ENCODE measurements around the gene PON3.

Gene PON3

DNA sequence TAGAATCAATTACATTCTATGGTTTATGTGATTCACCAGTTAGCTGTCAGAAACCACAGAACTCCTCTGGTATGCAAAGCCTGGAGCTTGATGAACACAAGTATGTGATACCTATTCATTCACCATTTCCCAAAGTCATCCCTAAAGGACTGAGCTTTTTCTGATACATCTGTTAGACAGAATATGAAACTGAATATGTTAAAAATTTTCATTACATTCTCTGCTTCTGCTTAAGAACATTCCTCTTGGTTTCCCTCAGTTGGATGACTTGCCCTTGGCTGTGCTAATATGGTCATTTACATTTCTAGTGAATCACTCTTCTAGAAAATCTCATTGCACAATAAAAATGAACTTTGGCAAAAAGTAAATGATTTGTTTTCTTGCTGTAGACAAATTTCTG is 61.1 kb downstream of the PON3 start:
- no peak overlapping the region for H3K9ac ChIP-seq (ENCODE audit: low read length)
- no peak overlapping the region for H3K4me3 ChIP-seq (ENCODE audit: low read length)
- H3K27me3 ChIP-seq (ENCODE audit: control insufficient read depth, insufficient read depth, low read length): no peaks in the 10 kb centered on the region
- no peak overlapping the region for H3K27ac ChIP-seq (ENCODE audit: low read length)
- no peaks in the 10 kb centered on the region for H3K9me3 ChIP-seq (ENCODE audit: control insufficient read depth, low read depth, low read length)
- no peaks in the 10 kb centered on the region for H3K36me3 ChIP-seq (ENCODE audit: control insufficient read depth, low read depth, low read length)
- no peaks in the 10 kb centered on the region for H3K4me1 ChIP-seq (ENCODE audit: control insufficient read depth, low read depth, low read length)

DNA sequence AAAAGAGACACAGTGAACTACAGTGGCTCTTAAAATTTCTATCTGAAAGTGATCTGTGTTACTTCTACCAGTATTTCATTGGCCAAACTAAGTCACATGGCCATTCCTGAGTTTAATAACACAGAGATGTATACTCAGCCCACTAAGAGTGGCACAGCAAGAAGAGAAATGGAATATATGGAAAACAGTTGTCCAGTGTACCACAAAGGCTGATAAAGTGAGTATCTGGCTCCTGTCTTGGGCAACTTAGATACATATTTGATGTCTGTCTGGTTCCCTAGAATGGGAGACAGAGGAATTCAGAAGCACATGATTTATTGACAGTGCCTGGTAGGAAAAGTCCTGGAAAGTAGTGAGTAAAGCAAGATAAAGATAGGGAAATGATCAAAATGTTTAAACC is 61.7 kb downstream of the PON3 start:
- no peak overlapping the region for H3K27ac ChIP-seq (ENCODE audit: low read length)

DNA sequence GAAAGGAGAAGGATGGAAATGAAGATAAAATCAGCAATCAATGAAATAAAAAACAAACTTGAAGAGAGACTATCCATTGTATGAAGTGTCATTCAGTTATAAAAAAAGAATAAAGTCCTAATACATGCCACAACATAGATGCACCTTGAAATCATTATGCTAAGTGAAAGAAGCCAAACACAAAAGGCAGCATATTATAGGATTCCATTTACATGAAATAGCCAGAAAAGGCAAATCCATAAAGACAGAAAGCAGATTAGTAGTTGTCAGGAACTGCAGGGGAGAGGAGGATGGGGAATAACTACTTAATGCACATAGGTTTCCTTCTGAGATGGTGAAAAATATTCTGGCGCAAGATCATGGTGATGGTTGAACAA is 65.2 kb downstream of the PON3 start:
- H3K9ac ChIP-seq (ENCODE audit: low read length): no peak overlapping the region
- no peak overlapping the region for H3K4me3 ChIP-seq (ENCODE audit: low read length)
- no peaks in the 10 kb centered on the region for H3K36me3 ChIP-seq (ENCODE audit: control insufficient read depth, low read depth, low read length)
- no peaks in the 10 kb centered on the region for H3K4me1 ChIP-seq (ENCODE audit: control insufficient read depth, low read depth, low read length)
- H3K9me3 ChIP-seq (ENCODE audit: control insufficient read depth, low read depth, low read length): no peaks in the 10 kb centered on the region
- no peak overlapping the region for H3K27ac ChIP-seq (ENCODE audit: low read length)
- H3K27me3 ChIP-seq (ENCODE audit: control insufficient read depth, insufficient read depth, low read length): no peaks in the 10 kb centered on the region

More for the DNA sequence above, 61.7 kb downstream of the PON3 start:
- H3K27me3 ChIP-seq (ENCODE audit: control insufficient read depth, insufficient read depth, low read length): no peaks in the 10 kb centered on the region
- H3K4me3 ChIP-seq (ENCODE audit: low read length): no peak overlapping the region
- H3K9me3 ChIP-seq (ENCODE audit: control insufficient read depth, low read depth, low read length): no peaks in the 10 kb centered on the region
- no peaks in the 10 kb centered on the region for H3K36me3 ChIP-seq (ENCODE audit: control insufficient read depth, low read depth, low read length)
- no peak overlapping the region for H3K9ac ChIP-seq (ENCODE audit: low read length)
- H3K4me1 ChIP-seq (ENCODE audit: control insufficient read depth, low read depth, low read length): no peaks in the 10 kb centered on the region

DNA sequence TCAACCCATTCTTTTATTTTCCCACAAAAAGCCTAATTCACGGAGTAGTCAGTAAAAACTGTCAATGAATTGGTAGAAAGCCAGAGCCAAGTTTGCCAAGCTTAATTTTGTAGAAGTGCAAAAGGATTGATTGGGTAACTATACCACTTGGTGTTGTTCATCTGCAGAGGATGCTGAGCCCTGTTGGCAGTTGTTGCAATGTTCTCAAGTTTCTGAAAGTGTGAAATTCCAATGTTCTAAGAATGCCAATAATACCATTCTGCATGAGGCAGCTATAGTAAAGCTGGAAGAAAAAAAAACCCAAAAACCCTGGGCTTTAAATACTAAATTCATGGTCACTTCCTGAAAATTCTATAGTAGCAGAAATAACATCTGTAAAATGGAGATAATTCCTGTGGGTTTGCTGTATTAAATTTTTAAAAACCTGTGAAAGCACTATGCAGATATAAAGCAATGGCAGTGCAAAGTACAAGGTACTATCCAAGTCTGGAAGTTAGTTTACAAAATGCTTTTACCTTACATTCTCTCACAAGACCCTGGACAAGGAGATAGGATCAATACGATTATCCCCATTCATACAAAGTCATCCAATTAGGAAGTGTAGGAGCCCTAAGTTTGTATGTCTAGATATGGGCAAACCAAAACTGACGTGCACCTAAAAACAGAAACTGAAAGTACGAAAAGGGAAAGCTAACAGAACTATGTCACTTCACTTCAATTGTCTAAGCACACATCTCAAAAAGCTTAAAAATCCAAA is 65.8 kb downstream of the PON3 start:
- no peaks in the 10 kb centered on the region for H3K36me3 ChIP-seq (ENCODE audit: control insufficient read depth, low read depth, low read length)
- no peaks in the 10 kb centered on the region for H3K9me3 ChIP-seq (ENCODE audit: control insufficient read depth, low read depth, low read length)
- H3K27ac ChIP-seq (ENCODE audit: low read length): no peak overlapping the region
- H3K4me3 ChIP-seq (ENCODE audit: low read length): no peak overlapping the region
- H3K27me3 ChIP-seq (ENCODE audit: control insufficient read depth, insufficient read depth, low read length): no peaks in the 10 kb centered on the region
- H3K4me1 ChIP-seq (ENCODE audit: control insufficient read depth, low read depth, low read length): no peaks in the 10 kb centered on the region
- no peak overlapping the region for H3K9ac ChIP-seq (ENCODE audit: low read length)

DNA sequence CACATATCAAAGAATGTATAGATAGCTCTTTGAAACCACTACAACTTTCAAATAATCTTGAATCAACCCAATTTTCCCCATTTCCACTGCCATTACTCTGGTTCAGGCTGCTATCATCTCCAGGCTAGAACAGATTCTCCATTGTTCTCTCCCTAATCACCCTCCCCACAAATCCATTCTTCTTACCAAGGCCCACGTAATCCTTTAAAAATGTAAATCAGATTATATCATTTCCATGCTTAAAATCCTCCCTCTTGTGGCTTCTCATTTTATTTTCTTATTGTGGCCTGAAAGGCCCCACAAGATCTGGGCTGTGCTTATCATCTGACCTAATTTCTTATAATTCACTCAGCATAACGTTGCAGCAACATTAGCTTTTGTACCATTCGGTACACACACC is 68.8 kb downstream of the PON3 start:
- Histone ChIP-seq H3K4me1 (ENCODE audit: control insufficient read depth, low read depth, low read length) (no peaks in the 10 kb centered on the region), H3K27me3 (ENCODE audit: control insufficient read depth, insufficient read depth, low read length) (no peaks in the 10 kb centered on the region), H3K27ac (ENCODE audit: low read length) (no peak overlapping the region), H3K36me3 (ENCODE audit: control insufficient read depth, low read depth, low read length) (no peaks in the 10 kb centered on the region), H3K9me3 (ENCODE audit: control insufficient read depth, low read depth, low read length) (no peaks in the 10 kb centered on the region), H3K9ac (ENCODE audit: low read length) (no peak overlapping the region), H3K4me3 (ENCODE audit: low read length) (no peak overlapping the region)

DNA sequence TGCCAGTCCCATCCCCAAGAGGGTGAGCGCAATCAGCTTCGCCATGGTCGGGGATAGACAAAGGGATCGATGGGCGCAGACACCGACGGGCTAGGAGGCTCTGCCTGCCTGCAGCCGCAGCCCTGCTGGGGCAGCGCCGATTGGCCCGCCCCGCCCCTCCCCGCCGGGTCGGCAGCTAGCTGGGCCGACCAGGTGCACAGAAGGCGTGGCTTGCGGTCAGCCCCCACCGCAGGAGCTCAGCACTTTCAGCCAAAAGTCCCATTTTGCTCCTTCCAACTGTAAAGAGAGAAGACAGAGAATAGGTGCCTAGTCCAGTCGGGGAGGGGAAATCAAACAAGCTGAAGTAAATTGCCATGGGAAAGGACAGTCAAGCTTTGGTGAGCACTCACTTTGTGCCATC is 71.7 kb downstream of the PON3 start, which contains the start of gene PON1:
TSS of gene PON1 (minus strand) at position 102 of the 400 bp plus-strand sequence. CDS start at position 45, 57 bp downstream.
- H3K9me3 ChIP-seq (ENCODE audit: control insufficient read depth, low read depth, low read length): no peaks in the 10 kb centered on the region
- no peak within 1 kb of the TSS for H3K27ac ChIP-seq (ENCODE audit: low read length)
- H3K4me3 ChIP-seq (ENCODE audit: low read length): no peak within 1 kb of the TSS
- H3K4me1 ChIP-seq (ENCODE audit: control insufficient read depth, low read depth, low read length): no peaks in the 10 kb centered on the region
- no peaks in the 10 kb centered on the region for H3K27me3 ChIP-seq (ENCODE audit: control insufficient read depth, insufficient read depth, low read length)
- no peaks in the 10 kb centered on the region for H3K36me3 ChIP-seq (ENCODE audit: control insufficient read depth, low read depth, low read length)
- no peak within 1 kb of the TSS for H3K9ac ChIP-seq (ENCODE audit: low read length)

DNA sequence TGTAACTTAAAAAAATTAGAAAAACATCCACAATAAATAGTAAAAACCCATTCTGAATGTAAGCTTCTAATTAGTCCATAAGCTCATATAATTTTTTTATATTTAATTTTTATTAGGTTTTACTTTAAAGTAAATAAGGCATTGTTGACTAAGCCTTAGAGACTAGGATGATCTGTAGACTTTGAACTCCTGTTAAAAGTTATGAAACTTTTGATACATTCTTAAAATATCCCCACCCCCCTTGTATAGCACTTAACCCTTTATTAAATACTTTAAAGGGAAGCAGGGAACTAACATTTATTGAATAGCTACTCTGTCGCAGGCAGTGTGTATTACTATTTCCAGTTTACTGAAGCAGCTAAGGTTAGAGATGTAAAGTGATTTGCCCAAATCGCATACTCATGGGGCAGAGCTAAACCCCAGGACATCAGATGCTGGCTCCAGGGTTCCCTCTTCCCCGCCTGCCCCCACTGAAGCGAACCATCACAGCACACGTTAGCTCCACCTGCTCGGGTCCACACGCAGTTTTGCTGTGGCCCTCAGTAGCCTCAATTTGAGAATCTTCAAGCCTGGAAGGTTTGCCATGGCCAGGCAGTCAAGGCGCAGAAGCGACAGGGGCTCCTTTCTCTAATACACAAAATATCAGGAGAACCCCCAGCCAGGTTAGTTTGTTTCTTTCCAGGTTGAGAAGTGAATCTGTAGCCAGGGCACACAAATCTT is 72.6 kb downstream of the PON3 start:
- no peak overlapping the region for H3K9ac ChIP-seq (ENCODE audit: low read length)
- H3K27me3 ChIP-seq (ENCODE audit: control insufficient read depth, insufficient read depth, low read length): no peaks in the 10 kb centered on the region
- no peaks in the 10 kb centered on the region for H3K4me1 ChIP-seq (ENCODE audit: control insufficient read depth, low read depth, low read length)
- no peaks in the 10 kb centered on the region for H3K36me3 ChIP-seq (ENCODE audit: control insufficient read depth, low read depth, low read length)
- H3K27ac ChIP-seq (ENCODE audit: low read length): no peak overlapping the region
- H3K9me3 ChIP-seq (ENCODE audit: control insufficient read depth, low read depth, low read length): no peaks in the 10 kb centered on the region
- no peak overlapping the region for H3K4me3 ChIP-seq (ENCODE audit: low read length)

DNA sequence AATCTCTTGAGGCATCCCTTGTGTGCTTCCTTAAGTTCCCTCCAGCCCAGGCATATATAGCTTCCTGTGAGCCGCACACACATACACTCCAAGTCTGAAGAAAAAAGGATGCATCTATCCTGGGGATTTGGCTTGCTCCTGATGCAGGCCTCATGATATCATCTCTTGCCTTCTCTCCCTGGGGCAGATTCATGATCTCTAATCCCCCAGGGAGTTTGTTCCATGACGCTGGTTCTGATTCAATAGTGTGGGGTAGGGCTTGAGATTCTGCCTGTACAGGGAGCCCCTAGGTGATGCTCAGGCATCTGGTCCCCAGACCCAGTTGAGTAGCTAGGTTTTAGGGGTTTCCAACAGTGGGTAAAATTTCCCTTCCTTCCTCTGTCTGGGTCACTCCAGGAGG is 73.3 kb downstream of the PON3 start:
- Histone ChIP-seq H3K27ac (ENCODE audit: low read length) (no peak overlapping the region), H3K27me3 (ENCODE audit: control insufficient read depth, insufficient read depth, low read length) (no peaks in the 10 kb centered on the region), H3K9me3 (ENCODE audit: control insufficient read depth, low read depth, low read length) (no peaks in the 10 kb centered on the region), H3K4me3 (ENCODE audit: low read length) (no peak overlapping the region), H3K4me1 (ENCODE audit: control insufficient read depth, low read depth, low read length) (no peaks in the 10 kb centered on the region), H3K9ac (ENCODE audit: low read length) (no peak overlapping the region), H3K36me3 (ENCODE audit: control insufficient read depth, low read depth, low read length) (no peaks in the 10 kb centered on the region)

DNA sequence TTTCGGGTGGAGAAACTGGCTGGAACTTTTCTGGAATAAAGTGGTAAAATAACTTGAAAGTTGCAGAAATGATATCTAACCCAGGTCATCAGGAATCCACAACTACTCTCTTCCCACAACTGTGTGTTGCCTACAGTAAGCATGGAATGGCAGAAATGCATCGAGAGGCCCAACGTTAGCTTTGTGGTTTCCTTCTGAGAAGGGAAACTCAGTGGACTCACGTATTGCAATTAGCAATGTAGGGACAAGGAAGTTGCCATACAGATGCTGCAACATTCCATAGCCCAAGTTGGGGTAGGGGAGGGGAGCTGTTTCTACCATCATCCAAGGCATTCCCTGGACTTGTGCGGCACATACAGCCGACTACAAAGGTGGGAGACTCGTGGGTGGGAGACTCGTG is 73.8 kb downstream of the PON3 start:
- Histone ChIP-seq H3K9ac (ENCODE audit: low read length) (no peak overlapping the region), H3K27me3 (ENCODE audit: control insufficient read depth, insufficient read depth, low read length) (no peaks in the 10 kb centered on the region), H3K36me3 (ENCODE audit: control insufficient read depth, low read depth, low read length) (no peaks in the 10 kb centered on the region), H3K4me1 (ENCODE audit: control insufficient read depth, low read depth, low read length) (no peaks in the 10 kb centered on the region), H3K9me3 (ENCODE audit: control insufficient read depth, low read depth, low read length) (no peaks in the 10 kb centered on the region), H3K4me3 (ENCODE audit: low read length) (no peak overlapping the region), H3K27ac (ENCODE audit: low read length) (no peak overlapping the region)

DNA sequence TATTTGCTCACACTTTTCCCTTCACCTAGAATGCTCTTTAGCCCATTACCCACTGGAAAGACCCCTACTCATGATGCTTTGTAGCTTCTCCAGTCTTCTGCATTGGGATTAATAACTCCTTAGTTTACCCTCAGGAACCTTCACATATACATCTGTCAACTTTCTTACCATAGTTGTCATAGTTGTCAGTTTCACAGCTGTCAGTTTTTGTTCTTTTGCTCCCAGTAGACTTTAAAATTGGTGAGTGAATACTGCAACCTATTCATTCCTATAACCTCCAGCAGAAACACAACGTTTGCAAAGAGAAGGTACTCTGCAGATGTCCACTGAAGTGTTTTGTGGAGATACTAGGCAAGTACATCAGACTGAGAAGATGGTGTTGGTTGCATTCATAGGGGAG is 74.5 kb downstream of the PON3 start:
- Histone ChIP-seq H3K4me1 (ENCODE audit: control insufficient read depth, low read depth, low read length) (no peaks in the 10 kb centered on the region), H3K9ac (ENCODE audit: low read length) (no peak overlapping the region), H3K4me3 (ENCODE audit: low read length) (no peak overlapping the region), H3K36me3 (ENCODE audit: control insufficient read depth, low read depth, low read length) (no peaks in the 10 kb centered on the region), H3K9me3 (ENCODE audit: control insufficient read depth, low read depth, low read length) (no peaks in the 10 kb centered on the region), H3K27ac (ENCODE audit: low read length) (no peak overlapping the region), H3K27me3 (ENCODE audit: control insufficient read depth, insufficient read depth, low read length) (no peaks in the 10 kb centered on the region)

DNA sequence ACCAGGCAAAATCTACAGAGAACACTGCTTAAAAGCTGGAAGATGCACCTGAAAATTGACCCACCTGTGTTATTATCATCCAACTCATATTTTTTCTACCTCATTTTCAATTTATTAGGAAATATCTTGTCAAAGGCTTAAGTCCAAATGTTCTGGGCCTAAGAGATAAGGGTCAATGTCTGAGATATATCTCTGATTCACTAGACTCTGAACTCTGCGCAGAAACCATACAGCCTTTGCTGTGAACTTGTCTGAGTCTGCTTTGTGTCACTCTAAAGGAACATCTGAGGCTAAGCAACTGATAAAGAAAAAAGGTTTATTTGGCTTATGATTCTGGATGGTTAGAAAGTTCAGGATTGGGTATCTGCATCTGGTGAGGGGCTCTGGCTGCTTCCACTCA is 75.5 kb downstream of the PON3 start:
- no peaks in the 10 kb centered on the region for H3K4me1 ChIP-seq (ENCODE audit: control insufficient read depth, low read depth, low read length)
- no peak overlapping the region for H3K4me3 ChIP-seq (ENCODE audit: low read length)
- no peaks in the 10 kb centered on the region for H3K9me3 ChIP-seq (ENCODE audit: control insufficient read depth, low read depth, low read length)
- H3K36me3 ChIP-seq (ENCODE audit: control insufficient read depth, low read depth, low read length): no peaks in the 10 kb centered on the region
- H3K27ac ChIP-seq (ENCODE audit: low read length): no peak overlapping the region
- no peak overlapping the region for H3K9ac ChIP-seq (ENCODE audit: low read length)
- no peaks in the 10 kb centered on the region for H3K27me3 ChIP-seq (ENCODE audit: control insufficient read depth, insufficient read depth, low read length)

DNA sequence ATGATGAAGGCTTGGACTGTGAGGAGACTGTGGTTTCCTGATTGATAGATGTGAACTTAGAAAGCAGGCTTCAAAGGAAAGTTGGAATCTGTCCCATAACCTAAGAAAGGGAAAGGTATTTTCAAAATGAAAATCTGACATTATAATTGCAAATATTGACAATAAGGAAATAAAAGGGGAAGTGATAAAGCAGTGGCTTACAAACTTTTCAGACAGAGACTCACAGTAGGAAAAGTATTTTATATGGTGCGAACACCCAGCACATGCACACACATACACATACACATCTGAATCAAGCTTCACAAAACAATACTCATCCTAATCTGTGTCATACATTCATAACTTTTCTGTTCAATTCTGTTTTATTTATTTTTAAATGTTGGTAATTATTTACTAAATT is 76.6 kb downstream of the PON3 start:
- no peaks in the 10 kb centered on the region for H3K27me3 ChIP-seq (ENCODE audit: control insufficient read depth, insufficient read depth, low read length)
- no peaks in the 10 kb centered on the region for H3K4me1 ChIP-seq (ENCODE audit: control insufficient read depth, low read depth, low read length)
- H3K4me3 ChIP-seq (ENCODE audit: low read length): no peak overlapping the region
- no peaks in the 10 kb centered on the region for H3K9me3 ChIP-seq (ENCODE audit: control insufficient read depth, low read depth, low read length)
- no peak overlapping the region for H3K9ac ChIP-seq (ENCODE audit: low read length)
- H3K36me3 ChIP-seq (ENCODE audit: control insufficient read depth, low read depth, low read length): no peaks in the 10 kb centered on the region
- no peak overlapping the region for H3K27ac ChIP-seq (ENCODE audit: low read length)
